Ascending aorta (tissue), 2 donors: ENCODE measurements around the gene MINDY4. TPM values are rescaled to one million over a fixed set of nuclear protein-coding genes. Genes with fewer than 3 reads are reported as not detected.
A peak's percentile ranks its signal among the peaks of the same experiment; 100 is the strongest.

Source experiments
- DNase-seq, 2 donors: peaks; one replicate each; pipeline ENCODE4 v3.0.0-alpha.2; 2019; ENCODE audit warnings: low spot score in 2 of 2
- H3K27ac ChIP-seq, 2 donors: fragments of 200-600 bp; sonication (generic); one replicate each; pipeline ENCODE4 v1.5.1; 2016 to 2017; ENCODE audit warnings: mild to moderate bottlenecking in 1 of 2
- H3K27me3 ChIP-seq: fragments of 200-600 bp; sonication (generic); one replicate; pipeline ENCODE4 v1.5.1; 2017
- H3K36me3 ChIP-seq, 2 donors: fragments of 200-600 bp; sonication (generic); one replicate each; pipeline ENCODE4 v1.5.1; 2016
- H3K4me1 ChIP-seq, 2 donors: fragments of 200-600 bp; sonication (generic); one replicate each; pipeline ENCODE4 v1.5.1; 2016 to 2017; ENCODE audit warnings: mild to moderate bottlenecking in 1 of 2
- H3K4me3 ChIP-seq, 2 donors: fragments of 200-600 bp; sonication (generic); one replicate each; pipeline ENCODE4 v1.5.1; 2016 to 2017; ENCODE audit warnings: mild to moderate bottlenecking in 1 of 2
- H3K9me3 ChIP-seq, 2 donors: fragments of 200-600 bp; sonication (generic); one replicate each; pipeline ENCODE4 v1.5.1; 2016
- intact Hi-C: fragments of 100-400 bp; cut with DNase I; formaldehyde crosslinking; loops from one replicate; pipeline ENCODE4 v1.15.1; 2023
- total RNA-seq: library from RNA; depleted of rRNA; stranded (reverse); fragments of >200 nt; gene quantifications from one replicate; pipeline ENCODE4 v1.1.0, GENCODE V29; 2016
- TF ChIP-seq, protein P1 (sequence below), 3 experiments: fragments of 200-600 bp in 2 of 3; fragments of 450-650 bp in 1 of 3; sonication (generic) in 2 of 3; IDR thresholded peaks; one replicate each; pipeline ENCODE4 v1.5.1; 2016 to 2019; ENCODE audit warnings: antibody characterized with exemption in 3 of 3, mild to moderate bottlenecking in 1 of 3, moderate library complexity in 1 of 3

MINDY4 gene
- total RNA-seq, 1 donor from 2014 or later = 6.0 TPM

DNA sequence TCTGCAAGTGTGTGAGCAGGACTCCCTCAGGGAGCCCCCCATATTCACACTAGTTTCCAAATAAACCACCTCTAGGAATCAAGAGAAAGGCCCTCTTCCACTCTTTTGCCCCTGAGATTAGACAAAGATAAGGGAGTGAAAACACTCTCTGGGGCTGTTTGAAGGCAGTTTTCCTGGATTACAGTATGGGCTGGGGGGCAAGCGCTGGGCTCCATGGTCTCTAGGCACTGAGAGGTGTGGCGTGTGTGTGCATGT, 141.4 kb downstream of the MINDY4 start:
- Histone ChIP-seq H3K27ac (peak overlapping the region; percentile 92 to 97), H3K4me1 (peaks cover 17 to 50% of the 10 kb centered on the region in 2 donors), H3K27me3 (no peaks in the 10 kb centered on the region), H3K4me3 (peak overlapping the region; percentile 62 to 88), H3K9me3 (no peaks in the 10 kb centered on the region), H3K36me3 (no peaks in the 10 kb centered on the region)
- no peak for DNase-seq
- TF ChIP-seq, protein P1, sequence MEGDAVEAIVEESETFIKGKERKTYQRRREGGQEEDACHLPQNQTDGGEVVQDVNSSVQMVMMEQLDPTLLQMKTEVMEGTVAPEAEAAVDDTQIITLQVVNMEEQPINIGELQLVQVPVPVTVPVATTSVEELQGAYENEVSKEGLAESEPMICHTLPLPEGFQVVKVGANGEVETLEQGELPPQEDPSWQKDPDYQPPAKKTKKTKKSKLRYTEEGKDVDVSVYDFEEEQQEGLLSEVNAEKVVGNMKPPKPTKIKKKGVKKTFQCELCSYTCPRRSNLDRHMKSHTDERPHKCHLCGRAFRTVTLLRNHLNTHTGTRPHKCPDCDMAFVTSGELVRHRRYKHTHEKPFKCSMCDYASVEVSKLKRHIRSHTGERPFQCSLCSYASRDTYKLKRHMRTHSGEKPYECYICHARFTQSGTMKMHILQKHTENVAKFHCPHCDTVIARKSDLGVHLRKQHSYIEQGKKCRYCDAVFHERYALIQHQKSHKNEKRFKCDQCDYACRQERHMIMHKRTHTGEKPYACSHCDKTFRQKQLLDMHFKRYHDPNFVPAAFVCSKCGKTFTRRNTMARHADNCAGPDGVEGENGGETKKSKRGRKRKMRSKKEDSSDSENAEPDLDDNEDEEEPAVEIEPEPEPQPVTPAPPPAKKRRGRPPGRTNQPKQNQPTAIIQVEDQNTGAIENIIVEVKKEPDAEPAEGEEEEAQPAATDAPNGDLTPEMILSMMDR (IDR thresholded peaks at IDR 0.05) = no peak
- intact Hi-C loops = loop anchor here (5.0 to 10.0 kb wide), 2 partner anchors 160 to 318 kb away; partner anchors contain the start of genes GARS1 and INMT

DNA sequence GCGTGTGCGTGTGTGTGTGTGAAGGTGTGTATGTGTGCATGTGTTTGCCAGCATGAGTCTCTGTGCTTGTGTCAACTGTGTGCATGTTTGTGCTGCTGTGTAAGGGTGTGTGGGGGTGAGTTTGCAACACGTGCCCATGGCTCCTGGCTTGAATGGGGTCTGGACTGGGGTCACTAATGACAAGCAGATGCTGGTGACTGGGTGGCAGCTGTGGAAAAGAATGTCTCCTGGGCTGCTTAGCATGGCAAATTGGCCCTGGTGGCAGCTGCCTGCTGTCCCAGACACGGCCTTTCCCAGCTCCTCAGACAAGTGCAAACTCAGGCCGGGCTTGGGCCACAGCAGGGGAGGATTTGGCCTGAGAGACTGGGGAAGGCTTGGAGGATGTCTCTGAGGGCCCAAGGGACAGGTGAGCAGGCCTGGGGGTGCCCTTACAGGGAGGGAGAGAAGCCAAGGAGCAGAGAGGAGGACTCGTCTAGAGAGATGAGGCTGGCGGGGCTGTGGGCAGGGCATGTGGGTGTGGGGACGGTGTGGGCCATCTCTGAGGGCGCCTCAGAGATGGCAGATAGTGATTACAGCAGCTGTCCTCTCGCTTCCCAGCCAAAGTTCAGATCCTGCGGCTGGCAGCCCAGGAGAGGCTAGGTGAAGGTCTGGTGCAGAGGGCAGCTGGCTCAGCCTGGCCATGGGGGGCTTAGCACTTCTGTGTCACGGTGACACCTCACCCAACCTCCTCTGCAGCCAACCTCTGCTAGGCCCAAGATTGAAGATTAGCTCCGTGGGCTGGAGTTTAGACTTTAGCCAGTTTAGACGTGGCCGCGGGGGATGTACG, 142.0 kb downstream of the MINDY4 start:
- intact Hi-C loops = loop anchor here (5.0 to 10.0 kb wide), 2 partner anchors 161 to 318 kb away; partner anchors contain the start of genes GARS1 and INMT
- Histone ChIP-seq H3K4me3 (peak overlapping the region; percentile 62 to 88), H3K9me3 (no peaks in the 10 kb centered on the region), H3K27ac (peak overlapping the region; percentile 92 to 97), H3K36me3 (no peaks in the 10 kb centered on the region), H3K4me1 (peaks cover 15 to 51% of the 10 kb centered on the region in 2 donors), H3K27me3 (no peaks in the 10 kb centered on the region)
- TF ChIP-seq, protein P1 (IDR thresholded peaks at IDR 0.05) = no peak
- no peak for DNase-seq

DNA sequence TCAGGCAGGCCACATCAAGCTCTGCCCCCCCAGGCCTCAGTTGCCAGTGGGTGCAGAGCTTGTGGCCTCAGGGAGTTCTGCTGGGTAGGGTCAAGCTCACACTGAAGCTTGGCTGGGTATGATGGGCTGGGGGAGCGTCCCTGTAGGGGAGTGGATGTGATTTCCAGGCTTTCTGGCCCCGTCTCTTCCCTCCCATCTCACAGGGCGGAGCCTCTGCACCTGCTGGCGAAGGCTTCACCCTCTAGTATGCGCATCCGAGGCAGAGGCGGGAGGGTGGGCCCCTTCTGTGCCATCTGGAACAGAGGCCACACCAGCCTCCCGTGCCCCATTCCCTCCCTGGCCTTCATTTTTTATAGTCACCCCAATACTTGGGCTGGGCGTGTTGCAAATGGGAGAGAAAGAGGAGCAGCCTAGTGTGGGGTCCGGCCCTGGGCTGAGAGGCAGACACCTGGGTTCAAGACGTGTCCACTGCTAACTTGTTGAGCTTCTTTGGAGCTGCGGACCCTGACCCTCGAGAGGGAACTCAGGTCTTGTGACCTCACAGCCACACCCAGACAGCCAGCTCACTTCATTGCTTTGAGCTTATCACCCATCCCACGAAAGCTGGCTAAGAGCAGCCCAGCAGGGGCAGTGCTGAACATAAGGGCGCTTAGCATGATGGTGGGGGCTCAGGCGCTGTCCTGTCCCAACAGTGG, 142.8 kb downstream of the MINDY4 start:
- Histone ChIP-seq H3K4me1 (peaks cover 18 to 52% of the 10 kb centered on the region in 2 donors), H3K36me3 (no peaks in the 10 kb centered on the region), H3K4me3 (peak overlapping the region; percentile 62 to 88), H3K27ac (peak overlapping the region; percentile 92 to 97), H3K27me3 (no peaks in the 10 kb centered on the region), H3K9me3 (no peaks in the 10 kb centered on the region)
- no peak for DNase-seq
- intact Hi-C loops = loop anchor here (5.0 to 10.0 kb wide), 2 partner anchors 162 to 319 kb away; partner anchors contain the start of genes GARS1 and INMT
- TF ChIP-seq, protein P1 (IDR thresholded peaks at IDR 0.05) = peak in 1 of 3 experiments; percentile 6

DNA sequence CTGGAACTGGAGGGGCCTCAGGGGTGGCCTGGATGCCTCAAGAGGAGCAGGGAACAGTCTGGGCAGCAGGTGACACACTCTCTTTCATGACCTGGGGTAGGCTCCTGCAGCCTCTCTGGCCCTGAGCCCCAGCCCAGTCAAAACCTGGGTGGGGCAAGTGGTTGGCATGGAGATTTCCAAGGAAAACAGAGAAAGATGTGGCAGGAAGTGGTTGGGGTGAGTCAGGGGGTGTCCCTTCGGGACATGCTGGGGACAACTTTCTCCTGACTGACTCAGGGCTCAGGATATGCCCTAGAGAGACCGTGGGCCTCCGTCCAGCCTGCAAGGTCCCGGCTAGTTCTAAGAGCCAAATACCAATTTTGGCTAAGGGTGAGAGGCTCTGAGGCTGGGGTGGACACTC, 143.4 kb downstream of the MINDY4 start:
- TF ChIP-seq, protein P1 (IDR thresholded peaks at IDR 0.05) = no peak
- H3K4me1 ChIP-seq = peaks cover 18 to 54% of the 10 kb centered on the region in 2 donors

DNA sequence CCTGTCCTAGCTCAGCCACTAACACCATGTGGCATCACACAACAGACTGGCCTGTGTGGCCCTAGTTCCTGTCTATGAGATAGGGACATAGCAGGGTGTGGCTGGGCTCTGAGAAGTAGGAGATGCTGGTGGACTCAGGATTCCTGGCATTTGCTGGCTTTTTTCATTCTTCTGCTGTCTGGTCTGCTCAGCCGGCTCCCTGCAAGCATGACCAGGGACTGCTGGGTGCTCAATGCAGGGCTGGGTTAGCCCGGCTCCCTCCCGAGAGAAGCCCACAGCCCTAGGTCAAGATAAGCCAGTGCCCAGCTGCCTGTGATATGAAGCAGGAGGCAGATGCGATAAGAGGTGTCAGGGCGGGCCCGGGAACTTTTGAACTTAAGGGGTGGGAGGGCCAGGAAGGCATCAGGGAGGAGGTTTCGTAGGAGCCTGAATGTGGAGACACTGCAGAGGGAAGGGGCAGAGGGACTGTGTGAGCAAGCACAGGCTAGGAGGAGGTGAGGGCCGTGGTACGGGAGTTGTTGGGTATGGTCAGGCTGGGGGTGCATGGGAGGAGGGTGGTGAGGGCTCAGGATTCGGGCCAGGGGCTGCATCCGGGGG, 143.9 kb downstream of the MINDY4 start:
- peaks cover 19 to 54% of the 10 kb centered on the region in 2 donors for H3K4me1 ChIP-seq
- H3K27ac ChIP-seq = peak overlapping the region; percentile 92 to 97
- peak overlapping the region; percentile 62 to 88 for H3K4me3 ChIP-seq
- H3K36me3 ChIP-seq = no peaks in the 10 kb centered on the region
- no peaks in the 10 kb centered on the region for H3K9me3 ChIP-seq
- no peak for DNase-seq
- TF ChIP-seq, protein P1 (IDR thresholded peaks at IDR 0.05) = no peak
- intact Hi-C loops = loop anchor here (10.0 kb wide), 1 partner anchor 320 kb away; the partner anchor contains the start of gene GARS1
- no peaks in the 10 kb centered on the region for H3K27me3 ChIP-seq

More for the DNA sequence above, 143.4 kb downstream of the MINDY4 start:
- peak overlapping the region; percentile 92 to 97 for H3K27ac ChIP-seq
- intact Hi-C loops = loop anchor here (5.0 to 10.0 kb wide), 2 partner anchors 162 to 320 kb away; partner anchors contain the start of genes GARS1 and INMT
- H3K27me3 ChIP-seq = no peaks in the 10 kb centered on the region
- no peaks in the 10 kb centered on the region for H3K36me3 ChIP-seq
- H3K9me3 ChIP-seq = no peaks in the 10 kb centered on the region
- peak; percentile 74 to 95 for DNase-seq
- H3K4me3 ChIP-seq = peak overlapping the region; percentile 62 to 88
